Body of pancreas (tissue), 4 donors: ENCODE measurements around the gene RBCK1. TPM values are rescaled to one million over a fixed set of nuclear protein-coding genes. Genes with fewer than 3 reads are reported as not detected.

Source experiments
- ATAC-seq: fragments of 150-250 bp; one replicate; pipeline ENCODE4 v1.9.1; 2016
- DNase-seq, 4 donors: peaks; one replicate each; pipeline ENCODE4 v3.0.0-alpha.2; 2019
- H3K27ac ChIP-seq, 4 donors: fragments of 200-600 bp; sonication (generic); 1 replicate in 3 of 4; 2 replicates in 1 of 4; pipeline versions ENCODE4 v1.5.1 to v1.6.1; 2016 to 2019; ENCODE audit warnings: mild to moderate bottlenecking in 1 of 4, mixed read lengths in 1 of 4, moderate library complexity in 1 of 4
- H3K27me3 ChIP-seq, 2 donors: fragments of 200-600 bp; sonication (generic); one replicate each; pipeline ENCODE4 v1.6.0; 2016; ENCODE audit warnings: mild to moderate bottlenecking in 1 of 2
- H3K36me3 ChIP-seq, 2 donors: fragments of 200-600 bp; sonication (generic); replicated peaks in 1 of 2; 2 replicates each; pipeline ENCODE4 v1.5.1; 2016; ENCODE audit warnings: low read depth in 2 of 2; ENCODE audit not compliant: insufficient read depth in 1 of 2
- H3K4me1 ChIP-seq: fragments of 200-600 bp; sonication (generic); one replicate; pipeline ENCODE4 v1.6.0; 2016
- H3K4me3 ChIP-seq, 2 donors: fragments of 200-600 bp; sonication (generic); 1 replicate in 1 of 2; 2 replicates in 1 of 2; pipeline ENCODE4 v1.5.1; 2016 to 2019
- H3K9me3 ChIP-seq, 3 donors: fragments of 200-600 bp; sonication (generic); 1 replicate in 2 of 3; 2 replicates in 1 of 3; pipeline ENCODE4 v1.5.1; 2016
- CTCF ChIP-seq, 7 experiments: fragments of 450-650 bp in 4 of 7; fragments of 200-600 bp in 3 of 7; sonication (generic) in 3 of 7; IDR thresholded peaks; one replicate each; pipeline ENCODE4 v1.5.1; 2016 to 2019; ENCODE audit warnings: antibody characterized with exemption in 7 of 7
- POLR2A ChIP-seq, 3 donors: fragments of 450-650 bp; IDR thresholded peaks; one replicate each; pipeline ENCODE4 v1.6.1; 2016; ENCODE audit warnings: antibody characterized with exemption in 3 of 3, mild to moderate bottlenecking in 2 of 3
- WGBS, 2 donors: methylation state at CpG; one replicate each; pipeline ENCODE4 v1.1.5; 2017; 5-methylcytosine and 5-hydroxymethylcytosine counted together
- intact Hi-C: fragments of 100-400 bp; cut with DNase I; formaldehyde crosslinking; loops from one replicate; pipeline ENCODE4 v1.15.1; 2023
- total RNA-seq, 2 donors: library from RNA; depleted of rRNA; stranded (reverse); fragments of >200 nt; gene quantifications; one replicate each; pipeline ENCODE4 v1.1.0, GENCODE V29; 2016

The RBCK1 gene
- total RNA-seq, 2 donors from 2014 or later, result 36.1 to 95.9 TPM

GRCh38 chr20:440148-440547 is 32.0 kb downstream of the RBCK1 start:
- Histone ChIP-seq H3K27ac (no peak overlapping the region), H3K4me3 (no peak overlapping the region), H3K4me1 (no peaks in the 10 kb centered on the region), H3K27me3 (no peaks in the 10 kb centered on the region), H3K9me3 (no peaks in the 10 kb centered on the region), H3K36me3 (peaks cover 0 to 20% of the 10 kb centered on the region in 2 donors)
- intact Hi-C loops, result no loop called here
- no peak for TF ChIP-seq CTCF (IDR thresholded peaks at IDR 0.05)
- no peak for TF ChIP-seq POLR2A (IDR thresholded peaks at IDR 0.05)
- no peak for DNase-seq
- 93 to 95% methylated on average over 6 to 7 of the region's 7 CpGs for WGBS, 2 donors
- no peak for ATAC-seq

GRCh38 chr20:440636-441035 is 32.5 kb downstream of the RBCK1 start:
- DNase-seq, result no peak
- no peak for TF ChIP-seq POLR2A (IDR thresholded peaks at IDR 0.05)
- TF ChIP-seq CTCF (IDR thresholded peaks at IDR 0.05), result no peak
- Histone ChIP-seq H3K27me3 (no peaks in the 10 kb centered on the region), H3K4me3 (no peak overlapping the region), H3K4me1 (no peaks in the 10 kb centered on the region), H3K27ac (no peak overlapping the region), H3K36me3 (peaks cover 0 to 21% of the 10 kb centered on the region in 2 donors), H3K9me3 (no peaks in the 10 kb centered on the region)
- 88 to 93% methylated on average over 13 of the region's 13 CpGs for WGBS, 2 donors
- no peak for ATAC-seq
- intact Hi-C loops, result no loop called here

GRCh38 chr20:443223-443775 is 35.2 kb downstream of the RBCK1 start:
- no peaks in the 10 kb centered on the region for H3K27me3 ChIP-seq
- ATAC-seq (no peak), DNase-seq (no peak)
- H3K36me3 ChIP-seq, result peaks cover 0 to 17% of the 10 kb centered on the region in 2 donors
- 81 to 88% methylated on average over 4 of the region's 4 CpGs for WGBS, 2 donors
- no peak for TF ChIP-seq POLR2A (IDR thresholded peaks at IDR 0.05)
- no peak for TF ChIP-seq CTCF (IDR thresholded peaks at IDR 0.05)
- intact Hi-C loops, result no loop called here
- no peaks in the 10 kb centered on the region for H3K4me1 ChIP-seq
- no peaks in the 10 kb centered on the region for H3K9me3 ChIP-seq
- no peak overlapping the region for H3K27ac ChIP-seq
- no peak overlapping the region for H3K4me3 ChIP-seq

GRCh38 chr20:444117-444516 is 36.0 kb downstream of the RBCK1 start:
- no peak overlapping the region for H3K27ac ChIP-seq
- H3K36me3 ChIP-seq, result peaks cover 0 to 17% of the 10 kb centered on the region in 2 donors
- 88% methylated on average over 3 of the region's 3 CpGs for WGBS, 2 donors
- no peaks in the 10 kb centered on the region for H3K9me3 ChIP-seq
- ATAC-seq (no peak), DNase-seq (no peak)
- no peak overlapping the region for H3K4me3 ChIP-seq
- TF ChIP-seq CTCF (IDR thresholded peaks at IDR 0.05) (no peak), POLR2A (IDR thresholded peaks at IDR 0.05) (no peak)
- H3K4me1 ChIP-seq, result no peaks in the 10 kb centered on the region
- intact Hi-C loops, result no loop called here
- no peaks in the 10 kb centered on the region for H3K27me3 ChIP-seq

GRCh38 chr20:444862-445426 is 36.8 kb downstream of the RBCK1 start:
- peaks cover 0 to 16% of the 10 kb centered on the region in 2 donors for H3K36me3 ChIP-seq

More at GRCh38 chr20:444862-445426, 36.8 kb downstream of the RBCK1 start:
- intact Hi-C loops, result no loop called here
- Histone ChIP-seq H3K4me1 (no peaks in the 10 kb centered on the region), H3K27ac (no peak overlapping the region), H3K4me3 (no peak overlapping the region), H3K27me3 (no peaks in the 10 kb centered on the region), H3K9me3 (no peaks in the 10 kb centered on the region)
- TF ChIP-seq CTCF (IDR thresholded peaks at IDR 0.05), result no peak
- TF ChIP-seq POLR2A (IDR thresholded peaks at IDR 0.05), result no peak
- ATAC-seq, result no peak
- 72 to 73% methylated on average over 12 of the region's 12 CpGs for WGBS, 2 donors
- no peak for DNase-seq
